Measurements from ENCODE around the gene GABBR2.

DNA sequence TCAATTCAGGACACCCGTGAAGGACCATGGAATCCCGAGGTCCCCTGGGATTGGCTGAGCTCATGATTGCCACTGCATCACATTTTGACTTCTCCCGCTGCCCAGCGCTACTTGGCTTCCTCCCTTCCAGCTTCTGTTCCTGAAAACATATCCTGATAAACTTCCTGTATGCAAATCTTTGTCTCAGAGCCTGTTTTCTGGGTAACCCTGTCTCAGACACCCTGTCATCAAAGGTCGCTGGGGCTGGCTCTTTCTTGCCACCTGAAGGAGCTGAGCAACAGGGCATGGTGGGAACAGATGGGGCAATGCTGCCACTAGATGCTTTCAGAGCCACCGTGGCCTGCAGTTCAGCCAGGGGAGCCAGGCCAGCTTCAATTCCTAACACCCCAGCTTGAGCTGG, 299.0 kb downstream of the GABBR2 start:
- TF ChIP-seq, protein P1, sequence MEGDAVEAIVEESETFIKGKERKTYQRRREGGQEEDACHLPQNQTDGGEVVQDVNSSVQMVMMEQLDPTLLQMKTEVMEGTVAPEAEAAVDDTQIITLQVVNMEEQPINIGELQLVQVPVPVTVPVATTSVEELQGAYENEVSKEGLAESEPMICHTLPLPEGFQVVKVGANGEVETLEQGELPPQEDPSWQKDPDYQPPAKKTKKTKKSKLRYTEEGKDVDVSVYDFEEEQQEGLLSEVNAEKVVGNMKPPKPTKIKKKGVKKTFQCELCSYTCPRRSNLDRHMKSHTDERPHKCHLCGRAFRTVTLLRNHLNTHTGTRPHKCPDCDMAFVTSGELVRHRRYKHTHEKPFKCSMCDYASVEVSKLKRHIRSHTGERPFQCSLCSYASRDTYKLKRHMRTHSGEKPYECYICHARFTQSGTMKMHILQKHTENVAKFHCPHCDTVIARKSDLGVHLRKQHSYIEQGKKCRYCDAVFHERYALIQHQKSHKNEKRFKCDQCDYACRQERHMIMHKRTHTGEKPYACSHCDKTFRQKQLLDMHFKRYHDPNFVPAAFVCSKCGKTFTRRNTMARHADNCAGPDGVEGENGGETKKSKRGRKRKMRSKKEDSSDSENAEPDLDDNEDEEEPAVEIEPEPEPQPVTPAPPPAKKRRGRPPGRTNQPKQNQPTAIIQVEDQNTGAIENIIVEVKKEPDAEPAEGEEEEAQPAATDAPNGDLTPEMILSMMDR (IDR thresholded peaks at IDR 0.05; ENCODE audit: low read length): no peak
- TF ChIP-seq EZH2 (optimal IDR thresholded peaks at IDR 0.05; ENCODE audit: low read depth, low read length): no peak

All from MM.1S (cell line).